ENCODE measurements around the gene STX3.
"Not testable (repeated sequence)": the region's sequence is repeated elsewhere in the genome, so short reads cannot be mapped to it uniquely, and the experiment has no call there.

The STX3 gene

GRCh38 chr11:59842316-59842715, 87.1 kb downstream of the STX3 start:
- DNase-seq (ENCODE audit: low spot score): no peak

GRCh38 chr11:59845399-59845798, 90.2 kb downstream of the STX3 start, which contains the start of gene CBLIF:
Gene CBLIF, minus strand, starts transcription at chr11:59845499. Its CDS starts 46 bp downstream, at chr11:59845453.
- no peak for DNase-seq (ENCODE audit: low spot score)

GRCh38 chr11:59846556-59846955, 91.4 kb downstream of the STX3 start:
- DNase-seq (ENCODE audit: low spot score): no peak

GRCh38 chr11:59847626-59848025, 92.5 kb downstream of the STX3 start:
- no peak for DNase-seq (ENCODE audit: low spot score)

GRCh38 chr11:59848439-59848838, 93.3 kb downstream of the STX3 start:
- DNase-seq (ENCODE audit: low spot score): not testable (repeated sequence)

GRCh38 chr11:59849129-59849528, 94.0 kb downstream of the STX3 start:
- DNase-seq (ENCODE audit: low spot score): no peak

GRCh38 chr11:59849551-59849950, 94.4 kb downstream of the STX3 start:
- not testable (repeated sequence) for DNase-seq (ENCODE audit: low spot score)

GRCh38 chr11:59851416-59851815, 96.2 kb downstream of the STX3 start:
- not testable (repeated sequence) for DNase-seq (ENCODE audit: low spot score)

GRCh38 chr11:59854871-59855270, 99.7 kb downstream of the STX3 start:
- no peak for DNase-seq (ENCODE audit: low spot score)

All from hepatic stellate cell (primary cell).